GM21360 (cell line): Measurements from ENCODE around the gene ATP13A3.
"Not testable (repeated sequence)": the region's sequence is repeated elsewhere in the genome, so short reads cannot be mapped to it uniquely, and the experiment has no call there.

Source experiments
- ATAC-seq: cut with Tn5 transposase; IDR thresholded peaks from one replicate; pipeline ENCODE4 v1.9.1; 2021; ENCODE audit warnings: mild to moderate bottlenecking, moderate library complexity; ENCODE audit not compliant: unreplicated experiment

Gene ATP13A3

GRCh38 chr3:194500198-194500597, 13.4 kb upstream of the ATP13A3 start:
- no peak for ATAC-seq

GRCh38 chr3:194499516-194499915, 12.7 kb upstream of the ATP13A3 start:
- ATAC-seq = not testable (repeated sequence)

- no peak for ATAC-seq
These were observed 11.2 kb upstream of the ATP13A3 start for GRCh38 chr3:194497799-194498575.

DNA sequence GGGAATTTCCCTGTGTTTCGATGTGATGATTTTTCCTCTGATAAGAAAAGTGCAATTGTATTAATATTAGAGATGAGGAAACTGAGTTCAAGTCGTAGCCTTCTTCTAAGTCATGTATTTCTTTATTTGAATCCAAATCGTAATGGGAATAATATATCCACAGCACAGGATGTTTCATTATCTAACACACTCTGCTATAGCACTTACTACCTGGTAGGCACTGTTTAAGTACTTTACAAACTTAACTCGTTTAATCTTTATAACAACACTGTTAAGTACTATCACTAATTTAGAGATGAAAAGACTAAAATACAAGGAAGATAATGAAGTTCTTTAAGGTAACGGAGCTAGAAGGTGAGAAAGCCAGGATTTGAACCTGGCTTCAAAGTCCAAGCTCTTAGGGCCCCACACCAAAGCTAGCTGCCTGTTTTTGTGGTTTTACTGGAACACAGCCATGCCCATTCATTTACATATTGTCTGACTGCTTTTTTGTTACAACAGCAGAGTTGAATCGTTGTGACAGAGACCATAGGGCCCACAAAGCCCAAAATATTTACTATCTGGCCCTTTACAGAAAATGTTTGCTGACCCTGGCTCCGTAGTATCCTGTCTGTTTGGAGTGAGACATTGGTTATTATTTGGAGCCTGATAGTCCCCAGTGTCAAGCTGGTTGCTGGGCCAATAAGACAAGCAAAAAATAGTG, 9.6 kb upstream of the ATP13A3 start:
- no peak for ATAC-seq

DNA sequence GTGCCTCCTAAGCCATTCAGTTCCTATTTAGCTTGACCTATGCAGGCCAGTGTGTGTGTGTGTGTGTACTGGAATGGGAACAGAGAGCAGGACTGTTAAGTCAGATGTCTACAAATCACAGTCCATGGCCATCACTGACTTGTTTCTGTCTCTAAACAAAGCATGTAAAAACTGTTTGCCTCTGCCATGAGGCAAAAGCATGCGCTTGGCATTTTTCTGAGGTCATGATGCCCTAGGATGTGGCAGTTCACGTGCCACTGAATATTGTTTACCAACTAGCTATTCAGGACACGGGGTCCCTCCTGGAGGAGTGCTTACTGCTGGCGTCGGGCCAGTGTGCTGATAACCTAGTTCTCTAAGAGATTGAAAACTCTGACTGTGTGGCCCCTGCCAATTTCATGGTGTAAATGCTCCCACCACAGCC, 8.2 kb upstream of the ATP13A3 start:
- no peak for ATAC-seq

- not testable (repeated sequence) for ATAC-seq
These were observed 7.5 kb upstream of the ATP13A3 start for GRCh38 chr3:194493995-194494927.

GRCh38 chr3:194492001-194492400, 5.2 kb upstream of the ATP13A3 start:
- ATAC-seq = no peak

- peak; percentile 36 for ATAC-seq
These were observed 3.2 kb upstream of the ATP13A3 start for GRCh38 chr3:194489736-194490612.

DNA sequence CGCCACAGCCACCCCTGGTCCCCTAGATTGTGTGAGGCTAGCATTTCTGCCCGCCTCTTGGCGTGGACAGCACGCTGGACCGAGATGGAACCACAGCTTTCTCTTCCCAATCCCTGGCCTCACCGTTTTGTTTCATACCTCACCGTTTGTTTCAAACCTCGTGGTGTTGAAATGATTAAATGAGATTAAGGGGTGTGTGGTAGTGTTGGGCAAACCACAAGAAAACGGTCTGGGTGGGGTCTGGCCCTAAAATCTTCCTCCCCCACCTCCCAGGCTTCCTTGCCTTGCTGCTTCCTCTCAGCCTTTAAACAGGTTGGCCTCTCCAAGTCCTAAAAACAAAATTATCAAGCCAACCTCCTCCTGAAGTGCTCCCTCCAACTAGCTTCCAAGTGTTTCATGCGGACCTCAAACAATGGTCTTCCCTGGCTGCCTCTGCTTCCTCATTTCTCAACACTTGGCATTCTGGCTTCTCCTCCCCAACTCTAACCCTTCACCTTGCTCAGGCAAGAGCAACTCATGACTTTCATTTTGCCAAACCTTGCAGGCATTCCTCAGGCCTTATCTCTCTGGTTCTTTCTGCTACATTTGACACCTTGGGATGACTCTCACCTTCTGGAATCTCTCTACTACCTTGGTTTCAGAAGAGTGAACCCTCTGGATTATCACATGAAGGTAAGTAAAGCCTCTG, 1.4 kb upstream of the ATP13A3 start:
- no peak for ATAC-seq

- ATAC-seq = peak; percentile 20
These were observed 670 bp upstream of the ATP13A3 start for GRCh38 chr3:194487289-194488054.

GRCh38 chr3:194485881-194486539, 792 bp downstream of the ATP13A3 start:
- ATAC-seq = peak; percentile 4

DNA sequence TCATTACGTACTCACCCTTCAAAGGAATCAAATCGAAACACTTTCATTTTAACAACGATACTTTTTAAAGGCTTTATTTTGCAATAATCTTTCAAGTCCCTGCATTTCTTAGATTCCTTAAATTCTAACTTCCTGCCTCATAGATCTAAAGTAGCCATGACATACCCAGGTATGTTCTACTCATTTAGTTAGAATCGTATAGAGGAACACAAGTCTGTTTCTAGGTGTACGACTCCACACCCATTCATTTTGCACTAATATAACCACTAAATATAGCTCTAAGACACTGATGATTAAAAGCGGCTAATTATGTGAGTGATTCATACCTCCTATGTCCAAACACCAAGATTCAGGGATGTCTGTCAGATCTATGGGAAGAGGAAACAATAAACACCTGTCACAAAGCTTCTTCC, 1.3 kb downstream of the ATP13A3 start:
- no peak for ATAC-seq

GRCh38 chr3:194484614-194485013, 2.2 kb downstream of the ATP13A3 start:
- no peak for ATAC-seq

DNA sequence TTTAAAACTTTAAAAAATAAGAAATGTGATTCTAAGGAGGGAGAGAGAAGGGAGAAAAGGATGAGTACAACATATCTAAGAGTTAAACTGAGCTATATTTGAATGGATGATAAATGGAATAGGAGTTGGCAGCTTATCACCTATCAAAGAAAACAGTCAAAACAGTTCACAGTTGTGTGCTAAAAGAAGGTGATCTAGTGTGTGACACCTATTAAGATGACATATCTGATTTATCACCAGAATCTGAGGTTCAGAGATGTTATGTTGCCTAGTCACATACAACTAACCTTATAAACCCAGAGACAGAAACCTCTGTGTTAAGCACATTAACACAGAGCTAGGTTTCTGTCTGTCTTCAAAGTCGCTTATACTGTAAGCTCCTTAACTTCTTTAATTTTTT, 3.0 kb downstream of the ATP13A3 start:
- no peak for ATAC-seq

GRCh38 chr3:194482830-194483229, 4.0 kb downstream of the ATP13A3 start:
- not testable (repeated sequence) for ATAC-seq

DNA sequence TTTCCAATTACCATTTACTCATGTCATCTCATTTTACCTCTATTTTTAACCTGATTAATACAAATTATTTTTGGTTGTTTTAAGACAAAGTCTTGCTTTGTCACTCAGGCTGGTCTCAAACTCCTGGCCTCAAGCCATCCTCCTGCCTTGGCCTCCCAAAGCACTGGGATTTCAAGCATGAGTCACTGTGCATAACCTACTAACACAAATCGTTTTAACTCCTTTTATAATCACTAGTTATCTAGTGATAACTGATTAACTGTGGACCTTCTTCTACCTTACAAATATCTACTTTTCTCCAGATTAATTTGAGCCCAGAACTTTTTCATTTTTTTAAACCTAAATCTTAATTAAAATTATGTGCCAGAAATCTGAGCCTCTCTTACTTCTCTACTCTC, 4.6 kb downstream of the ATP13A3 start:
- no peak for ATAC-seq

GRCh38 chr3:194481525-194482195, 5.1 kb downstream of the ATP13A3 start:
- ATAC-seq = no peak

- ATAC-seq = no peak
These were observed 5.7 kb downstream of the ATP13A3 start for GRCh38 chr3:194481103-194481502.
